Mesothelial cell of epicardium (in vitro differentiated cells): ENCODE measurements around the gene AUH. TPM values are rescaled to one million over a fixed set of nuclear protein-coding genes. Genes with fewer than 3 reads are reported as not detected.
A peak's percentile ranks its signal among the peaks of the same experiment; 100 is the strongest.

Source experiments
- DNase-seq, 2 experiments: peaks; one replicate each; pipeline ENCODE4 v3.0.0; 2021; ENCODE audit warnings: low spot score in 2 of 2; ENCODE audit not compliant: unreplicated experiment in 2 of 2
- H3K27ac Mint-ChIP-seq: 2 replicates; pipeline ENCODE4 v1.8.0; 2021; ENCODE audit warnings: mixed read lengths
- H3K27me3 Mint-ChIP-seq: 2 replicates; pipeline ENCODE4 v1.8.0; 2021; ENCODE audit warnings: low read depth, mixed read lengths
- H3K36me3 Mint-ChIP-seq: 2 replicates; pipeline ENCODE4 v1.8.0; 2021; ENCODE audit warnings: mixed read lengths
- H3K4me1 Mint-ChIP-seq: 2 replicates; pipeline ENCODE4 v1.8.0; 2021; ENCODE audit warnings: mixed read lengths
- H3K4me3 Mint-ChIP-seq: 2 replicates; pipeline ENCODE4 v1.8.0; 2021; ENCODE audit warnings: mild to moderate bottlenecking, moderate library complexity, mixed read lengths
- H3K9me3 Mint-ChIP-seq: 2 replicates; pipeline ENCODE4 v1.8.0; 2021; ENCODE audit warnings: mixed read lengths
- CTCF ChIP-seq: fragments of 200-600 bp; sonication (generic); IDR thresholded peaks from one replicate; pipeline ENCODE4 v1.5.0; 2021; ENCODE audit warnings: antibody characterized with exemption; ENCODE audit not compliant: unreplicated experiment
- total RNA-seq: library from RNA; stranded (reverse); gene quantifications from 3 replicates; pipeline ENCODE4 v1.2.1, GENCODE V29; 2021

AUH gene
- total RNA-seq, 1 donor from 2014 or later, result 24.8 TPM

DNA sequence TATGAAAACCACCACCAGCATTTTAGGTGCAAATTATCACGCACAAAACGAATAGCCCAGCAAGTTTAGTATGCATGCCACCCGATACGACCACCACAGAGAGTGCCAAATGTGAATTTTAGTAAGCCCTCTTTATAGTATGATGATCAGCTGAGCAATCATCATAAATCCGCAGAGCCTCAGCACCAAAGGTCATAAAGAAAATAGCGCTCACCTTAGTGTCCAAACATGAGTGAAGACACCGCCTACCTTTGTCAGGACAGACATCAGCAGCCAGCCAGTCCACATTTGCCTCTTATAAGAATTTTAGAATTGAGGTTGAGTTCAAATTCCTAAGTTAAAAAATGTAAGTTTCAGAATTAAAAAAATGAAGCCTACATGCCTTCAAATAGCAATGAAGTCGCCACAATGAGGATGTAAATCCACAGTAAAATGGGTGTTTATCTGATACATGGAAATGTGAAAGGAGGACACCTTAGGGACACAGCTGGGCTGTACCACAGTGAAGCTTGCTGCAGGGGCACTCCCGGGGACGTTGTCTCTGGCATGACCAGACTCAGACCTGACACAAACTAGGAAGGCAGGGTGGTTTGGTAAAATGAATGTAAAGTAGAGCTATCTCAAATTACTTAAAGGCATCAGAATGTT is 149.0 kb downstream of the AUH start:
- no peak for DNase-seq
- Mint-ChIP-seq H3K4me3 (no peak overlapping the region), H3K36me3 (peaks cover 4% of the 10 kb centered on the region), H3K27me3 (no peaks in the 10 kb centered on the region), H3K27ac (peak overlapping the region; percentile 15), H3K9me3 (no peaks in the 10 kb centered on the region), H3K4me1 (peaks cover 24% of the 10 kb centered on the region)
- no peak for TF ChIP-seq CTCF

DNA sequence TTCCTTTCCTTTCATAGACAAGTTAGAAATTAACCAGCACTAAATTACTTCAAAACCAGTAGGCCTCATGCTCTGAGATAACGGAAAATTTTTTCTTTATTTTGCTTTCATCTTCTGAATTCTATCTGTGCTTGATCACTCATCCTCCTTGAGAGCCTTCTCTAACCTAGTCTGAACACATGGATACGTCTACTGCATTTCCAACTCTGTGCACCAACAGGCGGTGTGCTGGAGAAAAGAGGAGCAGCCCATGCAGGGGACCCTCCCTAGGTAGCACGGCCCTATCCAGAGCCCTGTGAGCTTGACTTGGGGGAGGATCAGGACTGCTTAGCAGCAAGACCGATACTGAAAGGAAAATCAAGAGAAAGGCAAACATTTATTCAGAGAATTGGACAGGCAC is 149.8 kb downstream of the AUH start:
- Mint-ChIP-seq H3K4me3 (no peak overlapping the region), H3K27ac (peak overlapping the region; percentile 87), H3K27me3 (no peaks in the 10 kb centered on the region), H3K9me3 (no peaks in the 10 kb centered on the region), H3K4me1 (peaks cover 27% of the 10 kb centered on the region), H3K36me3 (peaks cover 2% of the 10 kb centered on the region)
- no peak for DNase-seq
- no peak for TF ChIP-seq CTCF

- peaks cover 27% of the 10 kb centered on the region for H3K4me1 Mint-ChIP-seq
- DNase-seq, result no peak
- H3K36me3 Mint-ChIP-seq, result peaks cover 2% of the 10 kb centered on the region
- no peak overlapping the region for H3K4me3 Mint-ChIP-seq
- H3K27me3 Mint-ChIP-seq, result no peaks in the 10 kb centered on the region
- peaks cover 2% of the 10 kb centered on the region for H3K9me3 Mint-ChIP-seq
- no peak for TF ChIP-seq CTCF
- peak overlapping the region; percentile 87 for H3K27ac Mint-ChIP-seq
These were observed 150.3 kb downstream of the AUH start for GRCh38 chr9:91211414-91211813.

DNA sequence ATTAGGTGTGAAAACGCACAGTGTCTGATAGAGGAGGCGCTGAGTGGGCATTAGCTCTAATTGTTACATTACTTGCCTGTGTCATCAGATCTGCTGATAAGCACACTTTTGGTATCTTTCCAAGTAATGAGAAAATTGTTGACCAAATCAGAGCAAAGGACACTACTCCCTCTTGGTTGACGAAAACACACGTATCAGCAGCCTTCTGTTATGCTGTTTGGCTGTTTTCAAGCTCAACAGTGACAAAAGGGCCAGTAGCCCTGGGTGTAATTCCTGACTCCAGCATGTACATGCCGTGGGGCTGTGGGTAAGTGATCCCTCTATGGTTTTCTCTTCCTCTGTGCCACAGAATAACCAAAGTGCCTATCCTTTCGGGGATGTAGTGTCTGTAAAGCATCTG is 151.4 kb downstream of the AUH start:
- Mint-ChIP-seq H3K4me1 (peaks cover 25% of the 10 kb centered on the region), H3K9me3 (peaks cover 12% of the 10 kb centered on the region), H3K4me3 (no peak overlapping the region), H3K36me3 (peaks cover 5% of the 10 kb centered on the region), H3K27me3 (no peaks in the 10 kb centered on the region), H3K27ac (no peak overlapping the region)
- no peak for DNase-seq
- no peak for TF ChIP-seq CTCF

DNA sequence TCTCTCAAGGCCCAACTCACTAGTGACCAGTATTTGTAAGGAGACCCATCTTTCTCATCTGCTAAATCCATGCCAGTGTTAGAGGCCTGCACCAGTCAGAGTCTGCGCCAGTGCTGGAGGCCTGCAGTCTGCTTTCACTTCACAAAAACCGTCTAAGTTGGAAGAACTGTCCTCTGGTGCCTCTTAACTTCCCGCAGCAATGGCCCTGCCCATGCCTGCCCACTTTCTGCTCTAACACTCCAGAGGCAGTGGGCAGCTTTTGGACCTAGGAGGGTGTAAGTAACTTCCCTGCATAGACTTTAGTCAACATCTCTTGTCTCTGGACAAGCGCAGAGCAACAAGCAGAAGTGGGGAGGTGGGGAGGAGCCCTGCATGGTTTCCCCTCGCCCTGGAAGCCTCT is 152.9 kb downstream of the AUH start:
- no peak for TF ChIP-seq CTCF
- H3K4me1 Mint-ChIP-seq, result peaks cover 23% of the 10 kb centered on the region
- H3K4me3 Mint-ChIP-seq, result no peak overlapping the region
- H3K27me3 Mint-ChIP-seq, result no peaks in the 10 kb centered on the region
- no peak for DNase-seq
- peaks cover 13% of the 10 kb centered on the region for H3K36me3 Mint-ChIP-seq
- H3K9me3 Mint-ChIP-seq, result peaks cover 21% of the 10 kb centered on the region
- no peak overlapping the region for H3K27ac Mint-ChIP-seq

DNA sequence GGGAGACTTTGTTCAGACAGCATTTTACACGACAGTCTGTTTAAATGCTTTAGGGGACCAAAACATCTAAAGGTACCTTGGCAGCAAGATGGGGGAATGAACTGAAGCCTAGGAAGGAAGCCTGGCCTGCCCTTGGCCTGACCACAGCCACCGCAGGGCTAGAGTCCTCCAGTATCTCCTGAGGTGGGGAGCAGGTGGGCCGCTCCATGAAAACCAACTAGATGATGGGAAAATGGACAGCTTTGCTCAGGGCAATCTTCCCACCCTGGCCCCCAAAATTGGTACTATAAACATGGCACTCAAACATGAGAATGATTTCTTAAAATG is 153.3 kb downstream of the AUH start:
- TF ChIP-seq CTCF, result no peak
- no peaks in the 10 kb centered on the region for H3K27me3 Mint-ChIP-seq
- H3K27ac Mint-ChIP-seq, result no peak overlapping the region
- peaks cover 21% of the 10 kb centered on the region for H3K9me3 Mint-ChIP-seq
- peaks cover 13% of the 10 kb centered on the region for H3K36me3 Mint-ChIP-seq
- H3K4me1 Mint-ChIP-seq, result peaks cover 23% of the 10 kb centered on the region
- no peak for DNase-seq
- no peak overlapping the region for H3K4me3 Mint-ChIP-seq
